CD4-positive, alpha-beta T cell treated with Interleukin-15 for 1 hour (primary cell): Measurements from ENCODE around the gene IFITM1.

Source experiments
- DNase-seq: peaks from one replicate; pipeline ENCODE4 v3.0.0-alpha.2; 2020

The IFITM1 gene

DNA sequence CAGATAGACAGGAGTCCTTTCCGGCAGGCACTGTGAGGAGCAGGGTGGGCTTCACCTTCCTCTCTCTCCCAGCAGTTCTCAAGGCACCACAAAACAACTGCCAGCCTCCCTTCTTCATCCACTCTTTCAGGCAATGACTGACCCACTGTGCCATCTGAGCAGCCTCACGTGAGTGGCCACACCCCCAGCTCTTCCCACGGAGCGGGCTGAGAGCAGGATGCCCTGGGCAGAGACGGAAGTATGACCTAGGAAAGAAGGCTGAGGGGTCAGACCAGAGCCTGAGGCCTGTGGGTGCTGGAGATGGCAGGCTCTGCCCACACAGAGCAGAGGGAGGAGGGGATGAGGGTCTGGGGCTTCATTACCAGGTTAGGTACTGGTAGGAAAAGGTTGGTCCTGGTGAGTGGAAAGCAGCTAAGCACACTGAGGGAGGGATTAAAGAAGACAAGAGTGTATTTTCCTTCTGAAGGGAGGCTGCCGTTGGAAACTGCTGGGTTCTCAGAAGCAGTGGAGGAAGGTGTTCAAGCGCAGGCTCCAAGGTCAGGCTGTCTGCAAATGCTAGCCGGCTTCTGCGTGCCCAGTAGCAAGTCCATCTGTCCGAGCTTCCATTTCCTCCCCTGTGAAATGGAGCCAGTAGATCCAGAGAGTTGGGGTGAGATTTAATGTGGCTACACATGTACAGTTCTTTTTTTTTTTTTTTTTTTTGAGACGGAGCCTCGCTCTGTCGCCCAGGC is 31.0 kb upstream of the IFITM1 start:
- peak; percentile 16 for DNase-seq

- DNase-seq: no peak
These were observed 30.3 kb upstream of the IFITM1 start for GRCh38 chr11:283405-284104.

- peak; percentile 16 for DNase-seq
These were observed 29.5 kb upstream of the IFITM1 start for GRCh38 chr11:284105-285020.

- DNase-seq: no peak
These were observed 28.6 kb upstream of the IFITM1 start for GRCh38 chr11:285021-285893.

DNA sequence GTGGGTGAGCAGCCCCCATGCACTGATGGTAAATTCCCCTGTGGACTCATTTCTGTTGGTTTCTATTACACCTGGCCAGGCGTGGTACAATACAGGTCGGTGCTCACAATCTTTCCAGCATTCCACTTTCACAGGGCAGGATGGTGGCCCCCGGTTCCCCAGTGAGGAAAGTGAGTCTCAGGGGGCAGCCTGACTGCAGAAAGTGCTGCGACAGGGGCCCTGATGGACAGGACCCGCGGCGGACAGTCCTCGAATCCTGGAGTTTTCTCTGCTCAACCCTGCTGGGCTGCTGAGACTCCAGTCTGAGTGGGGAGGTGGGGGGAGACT is 28.0 kb upstream of the IFITM1 start:
- peak; percentile 13 for DNase-seq

- DNase-seq: peak; percentile 81
These were observed 26.6 kb upstream of the IFITM1 start for GRCh38 chr11:286977-287820.

- DNase-seq: no peak
These were observed 25.9 kb upstream of the IFITM1 start for GRCh38 chr11:287821-288477.

- DNase-seq: peak; percentile 53
These were observed 25.1 kb upstream of the IFITM1 start, which contains the start of gene PGGHG for GRCh38 chr11:288478-289397. Gene PGGHG, plus strand, starts transcription at chr11:289126. Its CDS starts 691 bp downstream, at chr11:289817.

GRCh38 chr11:289398-289711 is 24.5 kb upstream of the IFITM1 start:
- DNase-seq: peak; percentile 41

GRCh38 chr11:289712-290620 is 23.9 kb upstream of the IFITM1 start:
- DNase-seq: peak; percentile 16

GRCh38 chr11:290621-291231 is 23.1 kb upstream of the IFITM1 start:
- no peak for DNase-seq

GRCh38 chr11:291281-292210 is 22.3 kb upstream of the IFITM1 start:
- DNase-seq: no peak

- no peak for DNase-seq
These were observed 21.4 kb upstream of the IFITM1 start for GRCh38 chr11:292211-293121.

GRCh38 chr11:293271-293851 is 20.5 kb upstream of the IFITM1 start:
- DNase-seq: no peak

- no peak for DNase-seq
These were observed 19.8 kb upstream of the IFITM1 start for GRCh38 chr11:293852-294661.
